GM12874 (cell line): Measurements from ENCODE around the gene PLPP3.

Experiments
- CTCF ChIP-seq: IDR thresholded peaks from 2 replicates; pipeline ENCODE4 v1.5.1; 2011; ENCODE audit warnings: low read depth, mild to moderate bottlenecking, control low read depth, low read length, moderate library complexity; ENCODE audit not compliant: insufficient read depth

The PLPP3 gene

GRCh38 chr1:56489695-56490094 is 89.7 kb downstream of the PLPP3 start:
- TF ChIP-seq CTCF = no peak

- no peak for TF ChIP-seq CTCF
Observed at GRCh38 chr1:56484695-56485094, 94.7 kb downstream of the PLPP3 start.

DNA sequence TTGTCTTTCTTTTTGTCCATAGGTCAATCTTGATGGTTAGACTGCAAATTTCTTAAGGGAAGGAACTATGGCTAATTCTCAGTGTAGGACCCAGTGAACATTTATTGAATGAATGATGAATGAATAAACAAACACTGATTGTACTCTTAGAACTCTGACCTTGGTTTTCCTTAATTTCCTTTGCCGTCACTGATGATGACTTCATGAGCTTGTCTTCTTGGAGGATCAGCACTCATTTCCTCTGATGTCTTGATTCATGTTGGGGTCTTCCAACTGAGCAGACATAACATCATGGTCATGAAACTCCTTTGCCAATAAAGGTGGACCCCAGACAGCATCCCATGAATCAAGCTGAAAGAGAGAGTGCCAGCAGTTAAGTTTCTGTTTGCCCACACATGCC is 96.3 kb downstream of the PLPP3 start:
- TF ChIP-seq CTCF = no peak

DNA sequence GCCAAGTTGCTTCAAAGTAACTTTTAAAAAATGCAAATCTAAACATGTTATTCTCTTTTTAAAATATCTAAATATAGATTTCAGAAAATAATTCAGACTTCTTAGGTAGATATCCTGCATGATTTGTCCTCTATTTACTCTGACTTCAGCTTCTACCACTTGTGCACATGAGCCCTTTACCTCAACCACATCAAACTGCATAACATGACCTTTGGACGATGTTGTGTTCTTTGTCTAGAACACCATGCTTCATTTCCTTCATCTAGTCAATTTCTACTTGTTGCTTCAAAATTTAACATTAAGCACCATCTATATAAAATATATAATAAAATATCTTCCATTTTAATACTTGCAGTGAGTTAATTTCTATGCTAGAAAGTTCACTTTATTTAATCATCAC is 96.9 kb downstream of the PLPP3 start:
- TF ChIP-seq CTCF = no peak

DNA sequence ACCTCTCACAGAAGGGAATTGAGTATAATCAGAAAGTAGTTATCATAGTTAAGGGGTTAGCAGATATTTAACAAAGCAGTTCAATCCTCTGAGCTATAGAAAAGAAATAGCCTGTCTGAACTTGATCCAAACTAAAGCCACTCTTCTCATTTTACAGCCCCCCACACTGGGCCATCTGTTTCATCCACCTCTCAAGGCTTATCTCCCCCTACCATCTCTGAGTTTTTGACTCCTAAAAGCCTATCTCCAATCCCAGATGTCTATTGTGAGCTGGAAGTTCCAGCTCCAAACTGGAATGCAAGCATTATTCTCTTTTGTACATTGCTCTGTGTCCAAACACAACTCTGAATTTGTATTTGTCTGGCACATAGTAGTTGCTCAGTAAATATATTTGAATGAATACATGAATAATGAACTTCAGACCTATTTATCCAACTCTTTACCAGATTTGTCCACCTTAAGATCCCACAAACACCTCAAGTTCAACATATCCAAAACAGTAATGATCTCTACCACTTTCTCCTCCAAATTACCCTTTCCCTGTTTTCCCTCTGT is 98.1 kb downstream of the PLPP3 start:
- no peak for TF ChIP-seq CTCF

- TF ChIP-seq CTCF = no peak
Observed at GRCh38 chr1:56478734-56479133, 100.6 kb downstream of the PLPP3 start.

GRCh38 chr1:56477164-56478111 is 101.9 kb downstream of the PLPP3 start:
- TF ChIP-seq CTCF = no peak
